AG04449 (cell line): ENCODE results near the gene CCRL2.

Experiments
- CTCF ChIA-PET: fragments of 350-600 bp; formaldehyde crosslinking; extraction: SDS; loops from one replicate; lab custom pipeline; 2021; ENCODE audit warnings: antibody characterized with exemption; lab: Yijun Ruan, JAX
- POLR2A ChIA-PET: fragments of 400-600, 350-600 bp; formaldehyde crosslinking; extraction: SDS; loops from one replicate; lab custom pipeline; 2020; ENCODE audit warnings: antibody characterized with exemption, inconsistent platforms; lab: Yijun Ruan, JAX
- DNase-seq: peaks from one replicate; pipeline ENCODE4 v3.0.0-alpha.2; 2010; ENCODE audit warnings: low read depth, low spot score
- H3K4me3 ChIP-seq: 2 replicates; pipeline ENCODE4 v1.5.1; 2011; ENCODE audit warnings: low read depth, mild to moderate bottlenecking, control low read depth, low read length
- TF ChIP-seq, protein P1 (sequence below): IDR thresholded peaks from one replicate; pipeline ENCODE4 v1.5.1; 2011; ENCODE audit warnings: mild to moderate bottlenecking, moderate library complexity, low read length, control low read depth, inconsistent platforms; ENCODE audit not compliant: insufficient read depth; ENCODE audit errors: missing control alignments

The CCRL2 gene

DNA sequence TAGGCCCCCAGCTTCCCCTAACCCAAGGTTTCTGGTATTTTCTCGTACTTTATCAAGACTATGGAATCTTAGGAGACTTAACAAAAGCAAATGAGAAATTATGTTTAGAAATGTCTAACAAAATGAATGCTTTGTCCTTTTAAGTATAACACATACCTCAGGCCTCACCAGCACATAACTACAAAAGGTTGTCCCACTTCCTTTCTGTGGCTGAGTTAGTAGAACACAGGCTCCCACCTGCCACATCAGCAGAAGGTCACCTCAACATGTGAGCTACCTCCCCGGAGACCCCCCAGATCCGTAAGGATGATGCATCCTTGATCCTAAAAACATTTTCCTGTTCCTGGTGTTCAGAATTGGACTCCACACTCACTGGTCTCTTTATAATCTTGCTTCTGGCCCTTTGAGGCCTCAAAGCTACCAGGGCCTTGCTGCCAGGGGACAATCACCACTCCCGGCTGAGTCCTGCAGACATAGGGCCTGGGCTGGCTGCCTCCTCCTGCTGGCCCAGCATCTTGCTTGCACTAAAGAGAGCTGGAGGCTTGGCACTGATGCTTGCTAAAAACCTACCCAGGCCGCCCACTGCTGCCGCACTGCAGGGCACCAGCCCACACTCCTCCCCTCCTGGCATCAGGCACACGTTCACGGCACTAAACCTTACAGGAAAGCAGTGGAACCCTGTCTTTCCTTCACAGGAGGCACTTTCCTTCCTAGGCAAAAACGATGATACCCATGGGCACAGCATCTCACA is 2.9 kb downstream of the CCRL2 start:
- ChIA-PET POLR2A (no interaction called here), CTCF (no interaction called here)
- TF ChIP-seq, protein P1, sequence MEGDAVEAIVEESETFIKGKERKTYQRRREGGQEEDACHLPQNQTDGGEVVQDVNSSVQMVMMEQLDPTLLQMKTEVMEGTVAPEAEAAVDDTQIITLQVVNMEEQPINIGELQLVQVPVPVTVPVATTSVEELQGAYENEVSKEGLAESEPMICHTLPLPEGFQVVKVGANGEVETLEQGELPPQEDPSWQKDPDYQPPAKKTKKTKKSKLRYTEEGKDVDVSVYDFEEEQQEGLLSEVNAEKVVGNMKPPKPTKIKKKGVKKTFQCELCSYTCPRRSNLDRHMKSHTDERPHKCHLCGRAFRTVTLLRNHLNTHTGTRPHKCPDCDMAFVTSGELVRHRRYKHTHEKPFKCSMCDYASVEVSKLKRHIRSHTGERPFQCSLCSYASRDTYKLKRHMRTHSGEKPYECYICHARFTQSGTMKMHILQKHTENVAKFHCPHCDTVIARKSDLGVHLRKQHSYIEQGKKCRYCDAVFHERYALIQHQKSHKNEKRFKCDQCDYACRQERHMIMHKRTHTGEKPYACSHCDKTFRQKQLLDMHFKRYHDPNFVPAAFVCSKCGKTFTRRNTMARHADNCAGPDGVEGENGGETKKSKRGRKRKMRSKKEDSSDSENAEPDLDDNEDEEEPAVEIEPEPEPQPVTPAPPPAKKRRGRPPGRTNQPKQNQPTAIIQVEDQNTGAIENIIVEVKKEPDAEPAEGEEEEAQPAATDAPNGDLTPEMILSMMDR: no peak
- no peak overlapping the region for H3K4me3 ChIP-seq
- DNase-seq: no peak

DNA sequence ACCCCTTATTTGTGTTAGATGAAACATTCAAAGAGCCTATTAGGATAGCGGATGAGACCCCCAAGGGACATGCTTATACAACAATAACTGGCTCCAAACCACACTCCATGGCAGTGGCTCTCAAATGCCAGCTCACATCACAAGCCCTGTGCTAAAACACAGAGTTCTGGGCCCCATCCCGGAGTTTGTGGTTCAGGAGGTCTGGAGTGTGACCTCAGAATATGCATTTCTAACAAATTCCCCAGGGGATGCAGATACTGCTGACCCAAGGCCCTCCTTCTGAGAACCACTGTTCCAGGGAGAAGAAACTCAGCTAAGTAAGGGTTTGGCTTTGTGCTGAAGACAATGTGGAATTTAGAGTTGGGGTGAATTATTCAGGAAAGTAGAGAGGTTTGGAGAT is 3.6 kb downstream of the CCRL2 start:
- TF ChIP-seq, protein P1: no peak
- no peak overlapping the region for H3K4me3 ChIP-seq
- POLR2A ChIA-PET: no interaction called here
- DNase-seq: no peak
- CTCF ChIA-PET: no interaction called here

DNA sequence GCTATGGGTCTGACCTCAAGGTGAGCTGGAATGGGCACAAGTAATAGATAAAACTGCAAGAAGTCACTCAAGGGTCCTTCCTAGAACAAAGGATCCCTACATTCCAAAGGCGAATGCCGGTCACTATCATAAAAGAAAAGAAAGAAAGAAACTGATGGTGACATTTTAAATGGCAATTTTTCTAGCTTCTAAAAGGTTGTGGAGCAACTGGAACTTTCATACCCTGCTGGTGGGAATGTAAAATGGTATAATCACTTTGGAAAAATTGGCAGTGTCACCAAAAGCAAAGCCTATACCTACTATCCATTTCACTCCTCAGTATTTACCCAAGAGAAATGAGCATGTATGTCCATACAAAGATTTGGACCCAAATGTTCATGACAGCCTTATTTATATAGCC is 4.2 kb downstream of the CCRL2 start:
- TF ChIP-seq, protein P1: no peak
- H3K4me3 ChIP-seq: no peak overlapping the region
- POLR2A ChIA-PET: no interaction called here
- CTCF ChIA-PET: no interaction called here
- DNase-seq: no peak

DNA sequence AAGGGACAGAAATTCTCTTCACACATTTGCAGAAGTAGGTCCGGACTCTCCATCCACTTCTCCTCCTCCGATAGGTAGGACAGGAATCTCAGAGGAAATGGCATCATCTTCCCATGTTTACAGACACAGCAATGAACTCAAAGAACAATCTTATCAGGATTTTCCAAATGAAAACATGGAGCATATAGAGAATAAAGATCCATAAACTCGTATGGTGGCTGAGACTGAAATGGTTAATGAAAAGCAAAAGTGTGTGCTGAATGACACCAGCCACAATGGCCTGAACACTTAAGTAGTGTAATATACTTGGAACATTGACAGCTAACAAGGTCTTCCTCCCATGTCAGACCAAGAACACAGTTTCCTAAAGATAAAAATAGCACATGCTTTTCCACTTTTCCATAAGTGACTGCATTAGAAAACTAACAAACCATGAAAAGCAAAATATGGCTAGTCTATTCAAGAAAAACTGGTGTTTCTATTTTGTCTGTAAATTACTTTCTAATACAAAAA is 5.8 kb downstream of the CCRL2 start:
- DNase-seq: no peak
- CTCF ChIA-PET: interaction anchor here (0.7 kb wide), 1 partner anchor 334 kb away, joined by 3 read pairs; no protein-coding TSS in a partner anchor
- TF ChIP-seq, protein P1: no peak
- no peak overlapping the region for H3K4me3 ChIP-seq
- POLR2A ChIA-PET: no interaction called here

DNA sequence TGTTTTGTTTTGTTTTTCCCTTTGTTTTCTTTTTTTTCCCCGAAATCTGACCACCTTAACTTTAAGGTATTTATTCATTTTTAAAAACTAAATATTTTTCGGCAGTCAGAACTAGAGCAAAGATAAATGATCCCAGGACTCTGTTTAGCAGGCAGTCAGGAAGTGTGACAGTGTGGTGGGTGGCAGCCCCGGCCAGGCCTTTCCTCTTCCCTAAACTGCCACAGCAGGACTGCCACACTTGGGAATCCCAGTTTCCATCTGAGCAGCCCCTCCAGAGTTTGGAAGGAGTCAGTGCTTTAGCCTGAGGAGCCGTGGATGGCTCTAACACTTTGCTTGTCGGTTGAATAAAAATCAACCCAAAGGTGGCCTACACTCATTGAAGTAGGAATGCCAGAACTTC is 6.9 kb downstream of the CCRL2 start:
- ChIA-PET POLR2A (no interaction called here), CTCF (no interaction called here)
- no peak overlapping the region for H3K4me3 ChIP-seq
- no peak for DNase-seq
- TF ChIP-seq, protein P1: no peak

DNA sequence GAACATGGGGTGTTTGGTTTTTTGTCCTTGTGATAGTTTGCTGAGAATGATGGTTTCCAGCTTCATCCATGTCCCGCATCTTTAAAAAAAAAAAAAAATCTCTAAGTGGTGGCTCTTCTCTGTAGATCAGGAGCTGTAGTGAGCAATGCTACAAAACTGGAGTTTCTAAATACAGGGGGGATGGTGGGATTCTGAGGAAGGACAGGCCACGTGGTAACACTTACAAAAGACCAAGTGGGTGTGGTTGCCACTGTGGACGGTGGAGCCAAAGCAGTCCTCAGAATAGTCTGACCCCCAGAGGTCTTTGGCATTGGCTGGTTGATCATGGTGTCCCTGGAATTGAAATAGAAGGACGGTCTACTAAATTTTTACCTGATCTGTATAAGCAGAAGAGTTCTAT is 7.7 kb downstream of the CCRL2 start:
- POLR2A ChIA-PET: no interaction called here
- H3K4me3 ChIP-seq: no peak overlapping the region
- TF ChIP-seq, protein P1: no peak
- no peak for DNase-seq
- CTCF ChIA-PET: no interaction called here
